Kidney epithelial cell (primary cell): ENCODE measurements around the gene GPR21. TPM values are rescaled to one million over a fixed set of nuclear protein-coding genes. Genes with fewer than 3 reads are reported as not detected.

Experiments used
- DNase-seq: peaks from one replicate; pipeline ENCODE4 v3.0.0-alpha.2; 2010; ENCODE audit warnings: low read depth
- H3K27me3 ChIP-seq: 2 replicates; pipeline ENCODE4 v1.6.0; 2011; ENCODE audit warnings: low read length; ENCODE audit not compliant: control insufficient read depth, insufficient read depth
- H3K36me3 ChIP-seq: 2 replicates; pipeline ENCODE4 v1.5.1; 2011; ENCODE audit warnings: low read length; ENCODE audit not compliant: control insufficient read depth, insufficient read depth
- H3K4me3 ChIP-seq: 2 replicates; pipeline ENCODE4 v1.5.1; 2011; ENCODE audit warnings: low read depth, mild to moderate bottlenecking, control low read depth, low read length
- CTCF ChIP-seq: IDR thresholded peaks from 2 replicates; pipeline ENCODE4 v1.5.1; 2011; ENCODE audit warnings: mild to moderate bottlenecking, moderate library complexity, low read length, control low read depth, inconsistent platforms; ENCODE audit not compliant: insufficient read depth, poor library complexity, severe bottlenecking
- total RNA-seq: library from RNA; depleted of rRNA; stranded (reverse); fragments of >200 nt; gene quantifications from 2 replicates; pipeline ENCODE4 v1.2.3, GENCODE V29; 2015

The GPR21 gene
- total RNA-seq, 1 donor from 2014 or later = 0.63 TPM

GRCh38 chr9:123069010-123069481 is 35.6 kb downstream of the GPR21 start:
- H3K4me3 ChIP-seq = no peak overlapping the region
- no peak for DNase-seq
- H3K36me3 ChIP-seq = no peaks in the 10 kb centered on the region
- no peak for TF ChIP-seq CTCF
- no peaks in the 10 kb centered on the region for H3K27me3 ChIP-seq

GRCh38 chr9:123070198-123070597 is 36.7 kb downstream of the GPR21 start:
- no peak for TF ChIP-seq CTCF
- no peak for DNase-seq
- Histone ChIP-seq H3K27me3 (no peaks in the 10 kb centered on the region), H3K4me3 (no peak overlapping the region), H3K36me3 (no peaks in the 10 kb centered on the region)

- no peaks in the 10 kb centered on the region for H3K36me3 ChIP-seq
- no peak for TF ChIP-seq CTCF
- no peak overlapping the region for H3K4me3 ChIP-seq
- no peaks in the 10 kb centered on the region for H3K27me3 ChIP-seq
- no peak for DNase-seq
Observed at GRCh38 chr9:123072407-123072995, 39.0 kb downstream of the GPR21 start.

GRCh38 chr9:123073441-123073840 is 40.0 kb downstream of the GPR21 start:
- DNase-seq = no peak
- H3K36me3 ChIP-seq = no peaks in the 10 kb centered on the region
- H3K4me3 ChIP-seq = no peak overlapping the region
- no peak for TF ChIP-seq CTCF
- no peaks in the 10 kb centered on the region for H3K27me3 ChIP-seq

GRCh38 chr9:123073991-123074422 is 40.5 kb downstream of the GPR21 start:
- TF ChIP-seq CTCF = no peak
- Histone ChIP-seq H3K4me3 (no peak overlapping the region), H3K27me3 (no peaks in the 10 kb centered on the region), H3K36me3 (no peaks in the 10 kb centered on the region)
- no peak for DNase-seq

- Histone ChIP-seq H3K4me3 (no peak overlapping the region), H3K36me3 (no peaks in the 10 kb centered on the region), H3K27me3 (no peaks in the 10 kb centered on the region)
- no peak for TF ChIP-seq CTCF
- DNase-seq = no peak
Observed at GRCh38 chr9:123074628-123075027, 41.2 kb downstream of the GPR21 start.
